ENCODE results near the gene ROBO4.

Gene ROBO4

DNA sequence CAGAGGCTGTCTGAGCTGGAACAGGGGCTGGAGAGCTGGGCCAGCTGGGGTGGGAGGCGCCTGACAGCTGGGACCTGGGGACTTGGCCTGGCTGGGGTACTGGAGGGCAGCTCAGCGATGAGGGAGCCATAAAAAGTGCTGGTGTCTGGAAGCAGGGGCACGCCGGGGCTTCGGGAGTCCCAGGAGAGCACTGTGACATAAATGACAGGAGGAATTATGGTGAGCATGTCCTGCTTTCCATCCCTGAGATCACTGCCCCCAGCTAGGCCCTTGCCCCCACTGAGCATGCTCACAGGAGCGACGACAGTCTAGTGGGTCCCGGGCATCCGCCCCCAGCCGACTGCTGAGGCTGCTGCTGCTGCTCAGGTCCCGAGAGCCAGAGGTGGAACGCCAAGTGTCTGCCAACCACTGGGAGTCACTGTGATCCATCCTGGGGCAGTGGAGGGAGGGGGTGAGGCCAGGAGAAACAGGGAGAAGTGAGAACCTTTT is 6.2 kb downstream of the ROBO4 start:
- TF ChIP-seq, protein P1, sequence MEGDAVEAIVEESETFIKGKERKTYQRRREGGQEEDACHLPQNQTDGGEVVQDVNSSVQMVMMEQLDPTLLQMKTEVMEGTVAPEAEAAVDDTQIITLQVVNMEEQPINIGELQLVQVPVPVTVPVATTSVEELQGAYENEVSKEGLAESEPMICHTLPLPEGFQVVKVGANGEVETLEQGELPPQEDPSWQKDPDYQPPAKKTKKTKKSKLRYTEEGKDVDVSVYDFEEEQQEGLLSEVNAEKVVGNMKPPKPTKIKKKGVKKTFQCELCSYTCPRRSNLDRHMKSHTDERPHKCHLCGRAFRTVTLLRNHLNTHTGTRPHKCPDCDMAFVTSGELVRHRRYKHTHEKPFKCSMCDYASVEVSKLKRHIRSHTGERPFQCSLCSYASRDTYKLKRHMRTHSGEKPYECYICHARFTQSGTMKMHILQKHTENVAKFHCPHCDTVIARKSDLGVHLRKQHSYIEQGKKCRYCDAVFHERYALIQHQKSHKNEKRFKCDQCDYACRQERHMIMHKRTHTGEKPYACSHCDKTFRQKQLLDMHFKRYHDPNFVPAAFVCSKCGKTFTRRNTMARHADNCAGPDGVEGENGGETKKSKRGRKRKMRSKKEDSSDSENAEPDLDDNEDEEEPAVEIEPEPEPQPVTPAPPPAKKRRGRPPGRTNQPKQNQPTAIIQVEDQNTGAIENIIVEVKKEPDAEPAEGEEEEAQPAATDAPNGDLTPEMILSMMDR (IDR thresholded peaks at IDR 0.05; ENCODE audit: low read depth, low read length, missing control alignments), result no peak
- DNase-seq (ENCODE audit: low read depth), result no peak
- no peak overlapping the region for H3K4me3 ChIP-seq (ENCODE audit: low read depth, low read length)
- in situ Hi-C loops (cut with HindIII; ENCODE audit: low sequenced_read_pairs), result no loop called here

DNA sequence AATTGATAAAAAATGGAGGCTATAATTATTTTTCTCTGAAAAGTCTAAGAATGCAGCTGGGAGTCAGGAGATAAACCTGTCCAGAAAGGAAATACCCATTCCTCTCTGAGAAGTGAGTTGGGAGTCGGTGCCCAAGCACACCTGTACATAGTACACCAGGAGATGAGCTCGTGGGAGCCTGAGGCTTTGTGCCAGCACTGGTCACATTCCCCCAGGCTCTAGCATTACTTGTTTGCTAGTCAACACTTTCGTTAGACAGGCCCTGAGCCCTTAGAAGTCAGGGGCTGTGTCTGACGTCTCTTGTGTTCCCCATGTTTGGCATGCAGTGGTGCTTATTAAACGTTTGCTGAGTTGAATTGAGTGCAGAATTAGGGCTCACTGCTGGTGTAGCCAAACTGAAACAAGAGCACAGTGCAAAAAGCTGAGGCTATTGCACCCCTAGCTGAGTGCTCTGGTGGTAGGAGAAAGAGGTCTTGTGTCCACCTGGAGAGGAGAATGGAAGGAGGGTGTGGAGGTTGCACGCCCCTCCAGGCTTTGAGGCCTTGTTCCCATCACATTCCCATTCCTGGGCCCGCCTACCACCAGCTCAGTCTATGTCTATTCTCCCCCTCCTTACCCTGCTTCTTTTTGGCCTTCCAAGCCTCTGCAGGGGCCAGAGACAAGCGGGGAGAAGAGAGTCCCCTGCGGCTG is 6.8 kb downstream of the ROBO4 start:
- DNase-seq (ENCODE audit: low read depth), result no peak
- in situ Hi-C loops (cut with HindIII; ENCODE audit: low sequenced_read_pairs), result no loop called here
- H3K4me3 ChIP-seq (ENCODE audit: low read depth, low read length), result no peak overlapping the region
- TF ChIP-seq, protein P1 (IDR thresholded peaks at IDR 0.05; ENCODE audit: low read depth, low read length, missing control alignments), result no peak

DNA sequence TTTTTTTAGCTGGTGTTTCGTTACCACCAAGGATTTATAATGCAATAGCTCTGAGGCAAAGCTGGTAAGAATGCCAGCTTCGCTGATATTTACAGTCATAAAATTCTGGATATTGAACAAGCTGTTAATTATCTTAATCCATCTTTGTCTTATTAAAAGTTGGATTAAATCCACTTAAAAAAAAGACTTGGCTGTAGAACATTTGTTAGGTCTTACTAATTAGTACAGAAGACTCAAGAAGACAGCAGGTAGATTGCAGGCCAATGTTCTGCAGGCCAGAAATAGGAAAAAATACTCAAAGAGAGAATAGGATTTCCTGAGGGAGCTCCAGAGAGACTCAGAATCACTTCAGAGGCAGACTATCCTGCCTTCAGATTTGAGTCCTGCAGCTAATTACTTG is 7.5 kb downstream of the ROBO4 start:
- no peak overlapping the region for H3K4me3 ChIP-seq (ENCODE audit: low read depth, low read length)
- TF ChIP-seq, protein P1 (IDR thresholded peaks at IDR 0.05; ENCODE audit: low read depth, low read length, missing control alignments), result no peak
- in situ Hi-C loops (cut with HindIII; ENCODE audit: low sequenced_read_pairs), result no loop called here
- no peak for DNase-seq (ENCODE audit: low read depth)

DNA sequence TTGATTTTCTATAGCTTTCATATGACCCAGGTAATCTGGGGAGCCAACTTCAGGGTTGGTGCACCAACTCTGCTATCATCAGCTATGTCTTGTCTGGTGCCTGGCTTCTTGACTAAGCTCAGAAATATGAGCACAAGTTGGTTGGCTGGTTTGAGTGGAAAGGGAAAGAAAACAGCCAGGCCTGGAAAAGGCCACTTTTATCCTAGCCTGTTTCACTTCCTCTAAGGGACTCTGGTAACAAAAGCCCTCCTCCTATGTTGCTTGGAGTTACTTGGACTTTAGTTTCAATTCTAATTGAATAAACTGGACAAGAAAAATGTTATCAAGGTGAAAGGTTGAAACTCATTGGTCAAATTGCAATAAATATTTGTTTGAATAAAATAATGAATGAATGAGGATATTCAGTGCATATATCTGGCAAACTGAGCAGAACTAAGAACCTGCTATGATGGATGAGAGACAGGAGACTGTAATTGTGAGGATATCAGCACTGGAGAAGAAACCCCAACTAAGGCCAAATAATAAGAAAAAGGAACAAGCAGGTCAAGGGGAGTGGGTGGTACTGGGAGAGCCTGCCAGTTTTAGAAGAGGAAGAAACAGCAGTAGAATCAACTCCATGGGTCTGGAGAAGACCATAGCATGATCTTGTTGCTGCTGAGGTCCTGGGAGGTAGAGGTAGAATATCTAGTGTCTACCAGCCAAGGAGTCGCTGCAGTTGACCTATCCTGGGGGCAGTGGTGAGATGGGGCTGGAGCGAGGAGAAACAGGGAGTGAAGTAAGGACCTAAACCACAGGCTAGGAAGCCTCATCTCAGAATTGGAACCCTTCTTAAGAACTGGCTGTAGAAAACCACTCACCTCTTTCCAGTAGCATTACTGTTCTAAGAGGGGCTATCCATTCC is 8.2 kb downstream of the ROBO4 start:
- in situ Hi-C loops (cut with HindIII; ENCODE audit: low sequenced_read_pairs), result no loop called here
- DNase-seq (ENCODE audit: low read depth), result no peak
- TF ChIP-seq, protein P1 (IDR thresholded peaks at IDR 0.05; ENCODE audit: low read depth, low read length, missing control alignments), result no peak
- no peak overlapping the region for H3K4me3 ChIP-seq (ENCODE audit: low read depth, low read length)

DNA sequence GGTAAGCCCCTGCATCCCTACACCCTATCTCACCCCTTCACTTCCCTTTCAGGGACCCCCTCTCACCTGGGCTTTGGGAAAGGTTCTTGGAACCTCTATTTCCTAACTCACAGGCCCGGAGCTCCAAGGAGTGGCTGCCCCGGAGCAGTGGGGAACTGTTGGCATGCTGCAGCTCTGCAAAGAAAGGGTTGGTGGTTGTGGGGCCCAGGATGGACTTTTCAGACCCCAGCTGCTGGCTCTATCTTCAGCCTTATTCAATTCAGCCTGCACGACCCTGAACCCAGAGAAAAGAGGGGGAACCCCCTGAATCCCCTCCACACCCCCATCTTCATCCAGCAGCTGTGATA is 10.0 kb downstream of the ROBO4 start:
- in situ Hi-C loops (cut with HindIII; ENCODE audit: low sequenced_read_pairs), result no loop called here
- no peak for DNase-seq (ENCODE audit: low read depth)
- no peak overlapping the region for H3K4me3 ChIP-seq (ENCODE audit: low read depth, low read length)
- TF ChIP-seq, protein P1 (IDR thresholded peaks at IDR 0.05; ENCODE audit: low read depth, low read length, missing control alignments), result no peak

DNA sequence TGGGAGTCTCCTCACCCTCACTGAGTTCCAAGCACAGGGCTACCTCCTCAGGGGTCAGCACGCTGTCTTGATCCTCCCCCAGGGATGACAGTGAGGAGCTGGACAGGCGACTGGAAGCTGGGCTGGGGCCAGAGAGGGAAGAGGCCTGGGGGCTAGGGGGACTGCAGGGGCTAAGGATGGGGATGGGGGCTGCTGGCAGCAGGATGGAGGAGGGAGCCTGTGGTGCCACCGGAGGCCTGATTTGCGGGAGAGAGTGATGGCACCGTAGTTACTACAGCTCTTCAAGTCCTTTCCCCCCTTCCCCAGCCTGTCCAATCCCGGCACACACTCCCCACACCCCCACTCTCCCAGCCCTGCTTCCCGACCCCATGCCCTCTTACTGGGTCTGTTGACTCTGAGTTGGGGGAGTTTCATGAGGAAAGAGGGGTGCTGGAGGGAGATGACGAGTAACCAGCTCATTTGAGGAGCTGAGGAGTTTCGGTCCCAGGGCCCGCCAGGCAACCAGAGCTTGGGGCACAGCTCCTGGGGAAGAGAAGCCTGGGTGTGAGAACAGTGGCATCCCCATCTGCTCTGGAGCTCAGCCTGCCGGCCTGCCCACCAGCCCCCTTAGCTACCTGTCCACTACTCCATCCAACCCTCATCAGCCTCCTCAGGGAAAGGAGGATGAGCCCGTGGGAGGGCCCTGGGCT is 10.5 kb downstream of the ROBO4 start:
- in situ Hi-C loops (cut with HindIII; ENCODE audit: low sequenced_read_pairs), result no loop called here
- H3K4me3 ChIP-seq (ENCODE audit: low read depth, low read length), result no peak overlapping the region
- no peak for DNase-seq (ENCODE audit: low read depth)
- TF ChIP-seq, protein P1 (IDR thresholded peaks at IDR 0.05; ENCODE audit: low read depth, low read length, missing control alignments), result no peak
